ENCODE results near the gene MAN2B2.

MAN2B2 gene

GRCh38 chr4:6574747-6575502 lies at the start of gene MAN2B2:
TSS of gene MAN2B2 (plus strand) at chr4:6575189. CDS start at chr4:6575211, 22 bp downstream.
- DNase-seq: peak; percentile 74 to 90

- DNase-seq: no peak
Observed at GRCh38 chr4:6525474-6525873, 49.5 kb upstream of the MAN2B2 start.

GRCh38 chr4:6526156-6526555 lies 48.8 kb upstream of the MAN2B2 start:
- no peak for DNase-seq

GRCh38 chr4:6526671-6527091 lies 48.3 kb upstream of the MAN2B2 start:
- DNase-seq: no peak

- DNase-seq: no peak
Observed at GRCh38 chr4:6527259-6527658, 47.7 kb upstream of the MAN2B2 start.

- no peak for DNase-seq
Observed at GRCh38 chr4:6527683-6528595, 47.0 kb upstream of the MAN2B2 start.

GRCh38 chr4:6529021-6529420 lies 46.0 kb upstream of the MAN2B2 start:
- DNase-seq: no peak

GRCh38 chr4:6530301-6530700 lies 44.7 kb upstream of the MAN2B2 start:
- no peak for DNase-seq

GRCh38 chr4:6530964-6531363 lies 44.0 kb upstream of the MAN2B2 start:
- no peak for DNase-seq

- DNase-seq: no peak
Observed at GRCh38 chr4:6532102-6532501, 42.9 kb upstream of the MAN2B2 start.

- DNase-seq: no peak
Observed at GRCh38 chr4:6532658-6533057, 42.3 kb upstream of the MAN2B2 start.

- DNase-seq: no peak
Observed at GRCh38 chr4:6534050-6534449, 40.9 kb upstream of the MAN2B2 start.

GRCh38 chr4:6534618-6535328 lies 40.2 kb upstream of the MAN2B2 start:
- no peak for DNase-seq

GRCh38 chr4:6535329-6535692 lies 39.7 kb upstream of the MAN2B2 start:
- no peak for DNase-seq

- DNase-seq: no peak
Observed at GRCh38 chr4:6535706-6536105, 39.3 kb upstream of the MAN2B2 start.

GRCh38 chr4:6538111-6538510 lies 36.9 kb upstream of the MAN2B2 start:
- no peak for DNase-seq

- DNase-seq: no peak
Observed at GRCh38 chr4:6538575-6538974, 36.4 kb upstream of the MAN2B2 start.

- no peak for DNase-seq
Observed at GRCh38 chr4:6539009-6539764, 35.8 kb upstream of the MAN2B2 start.

- DNase-seq: no peak
Observed at GRCh38 chr4:6540879-6541278, 34.1 kb upstream of the MAN2B2 start.

- no peak for DNase-seq
Observed at GRCh38 chr4:6541789-6542188, 33.2 kb upstream of the MAN2B2 start.

GRCh38 chr4:6542951-6543350 lies 32.0 kb upstream of the MAN2B2 start:
- DNase-seq: no peak

- no peak for DNase-seq
Observed at GRCh38 chr4:6546091-6546490, 28.9 kb upstream of the MAN2B2 start.

Data from NCI-H187 (cell line).